ENCODE results near the gene FBXO11.

GRCh38 chr2:47950340-47951301 is 44.3 kb upstream of the FBXO11 start:
- TF ChIP-seq, protein P1, sequence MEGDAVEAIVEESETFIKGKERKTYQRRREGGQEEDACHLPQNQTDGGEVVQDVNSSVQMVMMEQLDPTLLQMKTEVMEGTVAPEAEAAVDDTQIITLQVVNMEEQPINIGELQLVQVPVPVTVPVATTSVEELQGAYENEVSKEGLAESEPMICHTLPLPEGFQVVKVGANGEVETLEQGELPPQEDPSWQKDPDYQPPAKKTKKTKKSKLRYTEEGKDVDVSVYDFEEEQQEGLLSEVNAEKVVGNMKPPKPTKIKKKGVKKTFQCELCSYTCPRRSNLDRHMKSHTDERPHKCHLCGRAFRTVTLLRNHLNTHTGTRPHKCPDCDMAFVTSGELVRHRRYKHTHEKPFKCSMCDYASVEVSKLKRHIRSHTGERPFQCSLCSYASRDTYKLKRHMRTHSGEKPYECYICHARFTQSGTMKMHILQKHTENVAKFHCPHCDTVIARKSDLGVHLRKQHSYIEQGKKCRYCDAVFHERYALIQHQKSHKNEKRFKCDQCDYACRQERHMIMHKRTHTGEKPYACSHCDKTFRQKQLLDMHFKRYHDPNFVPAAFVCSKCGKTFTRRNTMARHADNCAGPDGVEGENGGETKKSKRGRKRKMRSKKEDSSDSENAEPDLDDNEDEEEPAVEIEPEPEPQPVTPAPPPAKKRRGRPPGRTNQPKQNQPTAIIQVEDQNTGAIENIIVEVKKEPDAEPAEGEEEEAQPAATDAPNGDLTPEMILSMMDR (IDR thresholded peaks at IDR 0.05): no peak
- no peak for TF ChIP-seq EZH2 (IDR thresholded peaks at IDR 0.05)
